WTC11 (cell line): ENCODE data around the gene MYCBPAP. TPM values are rescaled to one million over a fixed set of nuclear protein-coding genes. Genes with fewer than 3 reads are reported as not detected.

Source experiments
- ATAC-seq: fragments of 200-7000 bp; cut with Tn5 transposase; 2 replicates; pipeline ENCODE4 v1.10.0; 2021; ENCODE audit warnings: mild to moderate bottlenecking, moderate library complexity
- CTCF ChIA-PET: fragments of 300-600 bp; sonication (Branson Sonifier 250); formaldehyde crosslinking; loops from one replicate; lab custom pipeline; 2021; ENCODE audit warnings: antibody characterized with exemption; lab: Charles Lee
- POLR2A ChIA-PET: fragments of 350-600 bp; sonication (Branson Sonifier 250); formaldehyde crosslinking; loops from one replicate; lab custom pipeline; 2021; ENCODE audit warnings: antibody characterized with exemption; lab: Charles Lee
- DNase-seq: peaks from one replicate; pipeline ENCODE4 v3.0.0; 2021; ENCODE audit warnings: low spot score
- H3K27ac Mint-ChIP-seq: 2 replicates; pipeline ENCODE4 v1.8.0; 2021; ENCODE audit warnings: mixed read lengths
- H3K27me3 Mint-ChIP-seq: 2 replicates; pipeline ENCODE4 v1.8.0; 2021; ENCODE audit warnings: low read depth, mild to moderate bottlenecking, moderate library complexity, mixed read lengths
- H3K36me3 Mint-ChIP-seq: 2 replicates; pipeline ENCODE4 v1.8.0; 2021; ENCODE audit warnings: mixed read lengths
- H3K4me1 Mint-ChIP-seq: 2 replicates; pipeline ENCODE4 v1.8.0; 2022; ENCODE audit warnings: mixed read lengths
- H3K4me3 Mint-ChIP-seq: 2 replicates; pipeline ENCODE4 v1.8.0; 2021; ENCODE audit warnings: mild to moderate bottlenecking, moderate library complexity, mixed read lengths
- H3K9me3 Mint-ChIP-seq: 2 replicates; pipeline ENCODE4 v1.8.0; 2021; ENCODE audit warnings: mixed read lengths
- FOXK1 ChIP-seq: sonication (generic); formaldehyde crosslinking; IDR thresholded peaks from 2 replicates; pipeline ENCODE4 v1.8.0; 2022; ENCODE audit warnings: mild to moderate bottlenecking, moderate library complexity, missing genetic modification reagents
- FOXP1 ChIP-seq: sonication (generic); formaldehyde crosslinking; IDR thresholded peaks from 2 replicates; pipeline ENCODE4 v1.8.0; 2022; ENCODE audit warnings: missing genetic modification reagents, mild to moderate bottlenecking, moderate library complexity, borderline replicate concordance
- KAT7 ChIP-seq: sonication (generic); formaldehyde crosslinking; IDR thresholded peaks from 2 replicates; pipeline ENCODE4 v1.8.1; 2023; ENCODE audit warnings: missing genetic modification reagents, mild to moderate bottlenecking, borderline replicate concordance
- MYBL2 ChIP-seq: sonication (generic); formaldehyde crosslinking; IDR thresholded peaks from 2 replicates; pipeline ENCODE4 v1.8.1; 2023; ENCODE audit warnings: mild to moderate bottlenecking, moderate library complexity, missing genetic modification reagents
- SP1 ChIP-seq: sonication (generic); formaldehyde crosslinking; conservative IDR thresholded peaks from 2 replicates; pipeline ENCODE4 v1.8.1; 2022; ENCODE audit warnings: missing genetic modification reagents
- ZNF121 ChIP-seq: sonication (generic); formaldehyde crosslinking; IDR thresholded peaks from 2 replicates; pipeline ENCODE4 v1.8.0; 2023; ENCODE audit warnings: missing genetic modification reagents
- ZNF138 ChIP-seq: sonication (generic); formaldehyde crosslinking; conservative IDR thresholded peaks from 2 replicates; pipeline ENCODE4 v1.8.1; 2022; ENCODE audit warnings: mild to moderate bottlenecking, moderate library complexity, missing genetic modification reagents
- ZNF263 ChIP-seq: sonication (generic); formaldehyde crosslinking; IDR thresholded peaks from 2 replicates; pipeline ENCODE4 v1.8.1; 2022; ENCODE audit warnings: low read depth, mild to moderate bottlenecking, moderate library complexity, missing genetic modification reagents
- total RNA-seq: library from RNA; stranded (reverse); gene quantifications from 3 replicates; pipeline ENCODE4 v1.2.3, GENCODE V29; 2021
- TF ChIP-seq, protein P1 (sequence below): sonication (generic); formaldehyde crosslinking; IDR thresholded peaks from 2 replicates; pipeline ENCODE4 v1.8.0; 2023; ENCODE audit warnings: missing genetic modification reagents, mild to moderate bottlenecking, borderline replicate concordance
- TF ChIP-seq, protein P2 (sequence below): sonication (generic); formaldehyde crosslinking; IDR thresholded peaks from 2 replicates; pipeline ENCODE4 v1.8.0; 2022; ENCODE audit warnings: missing genetic modification reagents
- TF ChIP-seq, protein P3 (sequence below): fragments of 200-600 bp; IDR thresholded peaks from 2 replicates; pipeline ENCODE4 v1.8.0; 2022; ENCODE audit warnings: antibody characterized with exemption

Gene MYCBPAP
- total RNA-seq, 1 experiment from 2014 or later: 5.7 TPM

DNA sequence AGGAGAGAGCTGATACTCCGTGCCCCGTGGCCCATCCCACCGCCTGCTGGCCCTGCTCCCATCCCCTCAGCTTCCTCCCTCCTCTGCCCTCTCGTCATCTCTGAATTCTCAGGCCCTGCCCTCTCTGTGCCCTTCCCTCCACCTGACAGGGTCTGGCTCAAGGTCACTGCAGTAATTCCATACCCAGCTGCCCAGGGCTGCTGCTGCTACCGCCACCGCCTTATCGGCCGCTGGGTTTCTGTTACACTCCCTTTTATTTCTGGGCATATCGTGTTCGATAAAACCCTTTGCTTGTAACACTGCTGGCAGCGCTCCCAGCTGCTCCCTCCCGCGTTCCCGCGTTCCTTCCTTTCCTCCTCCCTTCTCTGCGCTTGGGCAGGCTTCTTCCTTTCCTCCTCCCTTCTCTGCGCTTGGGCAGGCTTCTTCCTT lies 25.5 kb downstream of the MYCBPAP start:
- no peaks in the 10 kb centered on the region for H3K9me3 Mint-ChIP-seq
- peaks cover 26% of the 10 kb centered on the region for H3K27me3 Mint-ChIP-seq
- H3K4me3 Mint-ChIP-seq: peak overlapping the region; percentile 87
- peaks cover 44% of the 10 kb centered on the region for H3K4me1 Mint-ChIP-seq
- TF ChIP-seq SP1 (CRISPR knock-in tag): 0 out of 2 replicates have a peak, but pooled peaks have one; percentile 40
- no peak for TF ChIP-seq ZNF138
- TF ChIP-seq, all 79 proteins: peak for 1
- CTCF ChIA-PET: interaction anchor here (1.0 to 3.7 kb wide), 13 partner anchors 9 to 137 kb away, joined by 4 to 24 read pairs (median 7); partner anchors contain the start of gene LRRC59
- Mint-ChIP-seq H3K36me3 (peaks cover 11% of the 10 kb centered on the region; the same call in 1 of the 2 replicates), H3K27ac (no peak overlapping the region)
- ATAC-seq (peak; percentile 28), DNase-seq (no peak)
- POLR2A ChIA-PET: interaction anchor here (1.4 to 3.0 kb wide), 2 partner anchors 8 to 26 kb away, joined by 4 to 8 read pairs; partner anchors contain the start of gene CACNA1G

DNA sequence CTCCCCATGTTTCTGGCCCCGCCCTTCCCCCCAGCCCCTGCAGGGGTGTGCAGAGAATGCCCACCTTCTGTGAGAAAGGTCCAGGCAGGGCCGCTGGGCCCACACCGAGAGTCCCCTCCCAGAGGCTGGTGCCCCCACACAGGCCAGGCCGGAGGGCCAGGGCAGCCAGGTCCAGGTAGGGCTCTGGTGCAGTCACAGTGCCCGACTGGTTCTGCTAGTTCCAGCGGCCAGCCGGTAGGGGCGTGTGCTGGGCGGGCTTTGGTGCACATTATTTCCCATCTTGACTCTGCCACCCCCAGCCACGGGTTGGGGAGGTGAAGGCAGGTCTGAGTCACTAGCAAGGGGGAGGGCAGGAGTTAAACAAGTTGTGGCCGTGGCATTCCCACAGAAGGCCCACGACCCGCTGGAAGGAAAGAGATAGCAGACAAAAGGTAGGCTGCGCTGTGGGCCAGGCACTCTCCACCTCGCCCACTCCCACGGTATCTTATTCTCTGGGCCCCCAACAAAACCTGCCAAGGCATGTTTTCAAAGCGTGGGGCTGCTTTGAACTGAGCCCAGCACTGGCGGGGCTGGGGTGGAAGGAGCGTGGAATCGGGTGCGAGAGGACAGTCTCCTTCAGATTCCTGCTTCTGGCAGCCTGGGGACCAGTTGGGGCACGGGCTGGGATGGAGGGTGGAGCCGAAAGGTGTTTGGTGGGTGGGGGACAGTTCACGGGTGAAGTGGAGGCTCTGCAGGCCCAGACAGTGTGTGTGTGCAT lies 26.2 kb downstream of the MYCBPAP start:
- H3K4me3 Mint-ChIP-seq: peak overlapping the region; percentile 87
- no peaks in the 10 kb centered on the region for H3K9me3 Mint-ChIP-seq
- no peak overlapping the region for H3K27ac Mint-ChIP-seq
- TF ChIP-seq KAT7 (CRISPR knock-in tag) (no peak), ZNF121 (CRISPR knock-in tag) (peak; percentile 100), FOXP1 (CRISPR knock-in tag) (no peak), MYBL2 (CRISPR knock-in tag) (no peak), FOXK1 (CRISPR knock-in tag) (no peak), SP1 (CRISPR knock-in tag) (0 out of 2 replicates have a peak, but pooled peaks have one; percentile 25), ZNF263 (CRISPR knock-in tag) (no peak)
- TF ChIP-seq, protein P1, sequence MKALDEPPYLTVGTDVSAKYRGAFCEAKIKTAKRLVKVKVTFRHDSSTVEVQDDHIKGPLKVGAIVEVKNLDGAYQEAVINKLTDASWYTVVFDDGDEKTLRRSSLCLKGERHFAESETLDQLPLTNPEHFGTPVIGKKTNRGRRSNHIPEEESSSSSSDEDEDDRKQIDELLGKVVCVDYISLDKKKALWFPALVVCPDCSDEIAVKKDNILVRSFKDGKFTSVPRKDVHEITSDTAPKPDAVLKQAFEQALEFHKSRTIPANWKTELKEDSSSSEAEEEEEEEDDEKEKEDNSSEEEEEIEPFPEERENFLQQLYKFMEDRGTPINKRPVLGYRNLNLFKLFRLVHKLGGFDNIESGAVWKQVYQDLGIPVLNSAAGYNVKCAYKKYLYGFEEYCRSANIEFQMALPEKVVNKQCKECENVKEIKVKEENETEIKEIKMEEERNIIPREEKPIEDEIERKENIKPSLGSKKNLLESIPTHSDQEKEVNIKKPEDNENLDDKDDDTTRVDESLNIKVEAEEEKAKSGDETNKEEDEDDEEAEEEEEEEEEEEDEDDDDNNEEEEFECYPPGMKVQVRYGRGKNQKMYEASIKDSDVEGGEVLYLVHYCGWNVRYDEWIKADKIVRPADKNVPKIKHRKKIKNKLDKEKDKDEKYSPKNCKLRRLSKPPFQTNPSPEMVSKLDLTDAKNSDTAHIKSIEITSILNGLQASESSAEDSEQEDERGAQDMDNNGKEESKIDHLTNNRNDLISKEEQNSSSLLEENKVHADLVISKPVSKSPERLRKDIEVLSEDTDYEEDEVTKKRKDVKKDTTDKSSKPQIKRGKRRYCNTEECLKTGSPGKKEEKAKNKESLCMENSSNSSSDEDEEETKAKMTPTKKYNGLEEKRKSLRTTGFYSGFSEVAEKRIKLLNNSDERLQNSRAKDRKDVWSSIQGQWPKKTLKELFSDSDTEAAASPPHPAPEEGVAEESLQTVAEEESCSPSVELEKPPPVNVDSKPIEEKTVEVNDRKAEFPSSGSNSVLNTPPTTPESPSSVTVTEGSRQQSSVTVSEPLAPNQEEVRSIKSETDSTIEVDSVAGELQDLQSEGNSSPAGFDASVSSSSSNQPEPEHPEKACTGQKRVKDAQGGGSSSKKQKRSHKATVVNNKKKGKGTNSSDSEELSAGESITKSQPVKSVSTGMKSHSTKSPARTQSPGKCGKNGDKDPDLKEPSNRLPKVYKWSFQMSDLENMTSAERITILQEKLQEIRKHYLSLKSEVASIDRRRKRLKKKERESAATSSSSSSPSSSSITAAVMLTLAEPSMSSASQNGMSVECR (CRISPR knock-in tag): peak; percentile 35; the same call in 1 of the 2 replicates
- TF ChIP-seq, protein P2, sequence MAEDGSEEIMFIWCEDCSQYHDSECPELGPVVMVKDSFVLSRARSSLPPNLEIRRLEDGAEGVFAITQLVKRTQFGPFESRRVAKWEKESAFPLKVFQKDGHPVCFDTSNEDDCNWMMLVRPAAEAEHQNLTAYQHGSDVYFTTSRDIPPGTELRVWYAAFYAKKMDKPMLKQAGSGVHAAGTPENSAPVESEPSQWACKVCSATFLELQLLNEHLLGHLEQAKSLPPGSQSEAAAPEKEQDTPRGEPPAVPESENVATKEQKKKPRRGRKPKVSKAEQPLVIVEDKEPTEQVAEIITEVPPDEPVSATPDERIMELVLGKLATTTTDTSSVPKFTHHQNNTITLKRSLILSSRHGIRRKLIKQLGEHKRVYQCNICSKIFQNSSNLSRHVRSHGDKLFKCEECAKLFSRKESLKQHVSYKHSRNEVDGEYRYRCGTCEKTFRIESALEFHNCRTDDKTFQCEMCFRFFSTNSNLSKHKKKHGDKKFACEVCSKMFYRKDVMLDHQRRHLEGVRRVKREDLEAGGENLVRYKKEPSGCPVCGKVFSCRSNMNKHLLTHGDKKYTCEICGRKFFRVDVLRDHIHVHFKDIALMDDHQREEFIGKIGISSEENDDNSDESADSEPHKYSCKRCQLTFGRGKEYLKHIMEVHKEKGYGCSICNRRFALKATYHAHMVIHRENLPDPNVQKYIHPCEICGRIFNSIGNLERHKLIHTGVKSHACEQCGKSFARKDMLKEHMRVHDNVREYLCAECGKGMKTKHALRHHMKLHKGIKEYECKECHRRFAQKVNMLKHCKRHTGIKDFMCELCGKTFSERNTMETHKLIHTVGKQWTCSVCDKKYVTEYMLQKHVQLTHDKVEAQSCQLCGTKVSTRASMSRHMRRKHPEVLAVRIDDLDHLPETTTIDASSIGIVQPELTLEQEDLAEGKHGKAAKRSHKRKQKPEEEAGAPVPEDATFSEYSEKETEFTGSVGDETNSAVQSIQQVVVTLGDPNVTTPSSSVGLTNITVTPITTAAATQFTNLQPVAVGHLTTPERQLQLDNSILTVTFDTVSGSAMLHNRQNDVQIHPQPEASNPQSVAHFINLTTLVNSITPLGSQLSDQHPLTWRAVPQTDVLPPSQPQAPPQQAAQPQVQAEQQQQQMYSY: no peak
- TF ChIP-seq, protein P3, sequence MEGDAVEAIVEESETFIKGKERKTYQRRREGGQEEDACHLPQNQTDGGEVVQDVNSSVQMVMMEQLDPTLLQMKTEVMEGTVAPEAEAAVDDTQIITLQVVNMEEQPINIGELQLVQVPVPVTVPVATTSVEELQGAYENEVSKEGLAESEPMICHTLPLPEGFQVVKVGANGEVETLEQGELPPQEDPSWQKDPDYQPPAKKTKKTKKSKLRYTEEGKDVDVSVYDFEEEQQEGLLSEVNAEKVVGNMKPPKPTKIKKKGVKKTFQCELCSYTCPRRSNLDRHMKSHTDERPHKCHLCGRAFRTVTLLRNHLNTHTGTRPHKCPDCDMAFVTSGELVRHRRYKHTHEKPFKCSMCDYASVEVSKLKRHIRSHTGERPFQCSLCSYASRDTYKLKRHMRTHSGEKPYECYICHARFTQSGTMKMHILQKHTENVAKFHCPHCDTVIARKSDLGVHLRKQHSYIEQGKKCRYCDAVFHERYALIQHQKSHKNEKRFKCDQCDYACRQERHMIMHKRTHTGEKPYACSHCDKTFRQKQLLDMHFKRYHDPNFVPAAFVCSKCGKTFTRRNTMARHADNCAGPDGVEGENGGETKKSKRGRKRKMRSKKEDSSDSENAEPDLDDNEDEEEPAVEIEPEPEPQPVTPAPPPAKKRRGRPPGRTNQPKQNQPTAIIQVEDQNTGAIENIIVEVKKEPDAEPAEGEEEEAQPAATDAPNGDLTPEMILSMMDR: no peak
- ATAC-seq: peak; percentile 67
- peaks cover 26% of the 10 kb centered on the region for H3K27me3 Mint-ChIP-seq
- H3K36me3 Mint-ChIP-seq: peaks cover 11% of the 10 kb centered on the region; the same call in 1 of the 2 replicates
- H3K4me1 Mint-ChIP-seq: peaks cover 46% of the 10 kb centered on the region
- DNase-seq: peak; percentile 58
- ChIA-PET CTCF (interaction anchor here (1.0 to 3.7 kb wide), 10 partner anchors 8 to 137 kb away, joined by 4 to 24 read pairs (median 11); partner anchors contain the start of gene LRRC59), POLR2A (interaction anchor here (1.4 to 3.0 kb wide), 2 partner anchors 8 to 26 kb away, joined by 4 to 8 read pairs; partner anchors contain the start of gene CACNA1G)
